IMR-90 (cell line): ENCODE measurements around the gene AGR3. TPM values are rescaled to one million over a fixed set of nuclear protein-coding genes. Genes with fewer than 3 reads are reported as not detected.
A peak's percentile ranks its signal among the peaks of the same experiment; 100 is the strongest.

Experiments used
- ATAC-seq: fragments of 200-7000 bp; cut with Tn5 transposase; 2 replicates; pipeline ENCODE4 v1.9.1; 2020; ENCODE audit warnings: low read depth, mild to moderate bottlenecking, moderate library complexity
- BruUV-seq: library from RNA; stranded (reverse); fragments of 400-500 nt; replicated peaks from 2 replicates; lab custom pipeline; 2021; lab: Mats Ljungman, UMichigan
- CTCF ChIA-PET: fragments of 300-600 bp; formaldehyde crosslinking; extraction: SDS; loops from one replicate; lab custom pipeline; 2021; ENCODE audit warnings: antibody characterized with exemption; lab: Yijun Ruan, JAX
- POLR2A ChIA-PET: fragments of 300-600 bp; sonication (Branson Sonifier 250); formaldehyde crosslinking; loops from one replicate; lab custom pipeline; 2022; ENCODE audit warnings: antibody characterized with exemption; ENCODE audit not compliant: unreplicated experiment; lab: Charles Lee
- DNase-seq: peaks from one replicate; pipeline ENCODE4 v3.0.0; 2013
- H2AFZ ChIP-seq: replicated peaks from 2 replicates; pipeline ENCODE3; 2013; ENCODE audit warnings: low read length, mild to moderate bottlenecking; ENCODE audit not compliant: poor library complexity
- H2AK5ac ChIP-seq: 2 replicates; pipeline ENCODE4 v1.6.1; 2013; ENCODE audit warnings: low read depth, low read length, inconsistent platforms
- H2AK9ac ChIP-seq: replicated peaks from 2 replicates; pipeline ENCODE3; 2013; ENCODE audit warnings: mild to moderate bottlenecking, low read depth, low read length, moderate library complexity; ENCODE audit not compliant: poor library complexity
- H2BK120ac ChIP-seq: 2 replicates; pipeline ENCODE4 v1.6.1; 2013; ENCODE audit warnings: low read depth, low read length, inconsistent platforms
- H2BK15ac ChIP-seq: 3 replicates; pipeline ENCODE4 v1.6.1; 2013; ENCODE audit warnings: low read depth, low read length, inconsistent platforms
- H2BK20ac ChIP-seq: 2 replicates; pipeline ENCODE4 v1.6.1; 2013; ENCODE audit warnings: low read depth, mild to moderate bottlenecking, inconsistent platforms, low read length, moderate library complexity
- H2BK5ac ChIP-seq: 2 replicates; pipeline ENCODE4 v1.6.1; 2013; ENCODE audit warnings: mild to moderate bottlenecking, low read depth, low read length, inconsistent platforms; ENCODE audit not compliant: poor library complexity, severe bottlenecking
- H3K14ac ChIP-seq: replicated peaks from 2 replicates; pipeline ENCODE4 v1.6.1; 2013; ENCODE audit warnings: low read depth, low read length, inconsistent platforms
- H3K18ac ChIP-seq: 2 replicates; pipeline ENCODE4 v1.6.1; 2013; ENCODE audit warnings: low read depth, low read length, control low read depth
- H3K23ac ChIP-seq: 2 replicates; pipeline ENCODE4 v1.6.1; 2013; ENCODE audit warnings: low read depth, low read length, inconsistent platforms
- H3K27ac ChIP-seq: 2 replicates; pipeline ENCODE4 v1.5.1; 2013; ENCODE audit warnings: mild to moderate bottlenecking, control low read depth, low read length; ENCODE audit not compliant: insufficient read depth
- H3K27me3 ChIP-seq: 2 replicates; pipeline ENCODE4 v1.6.1; 2013; ENCODE audit warnings: low read length; ENCODE audit not compliant: control insufficient read depth, insufficient read depth
- H3K36me3 ChIP-seq: 2 replicates; pipeline ENCODE4 v1.6.1; 2013; ENCODE audit warnings: low read length, mixed read lengths; ENCODE audit not compliant: control insufficient read depth, insufficient read depth
- H3K4ac ChIP-seq: 2 replicates; pipeline ENCODE4 v1.6.1; 2013; ENCODE audit warnings: low read depth, low read length, inconsistent platforms
- H3K4me1 ChIP-seq: 2 replicates; pipeline ENCODE4 v1.6.1; 2013; ENCODE audit warnings: low read length, mixed read lengths; ENCODE audit not compliant: control insufficient read depth, insufficient read depth
- H3K4me2 ChIP-seq: 2 replicates; pipeline ENCODE4 v1.6.1; 2013; ENCODE audit warnings: low read depth, mild to moderate bottlenecking, control low read depth, low read length, moderate library complexity
- H3K4me3 ChIP-seq: 2 replicates; pipeline ENCODE4 v1.5.1; 2013; ENCODE audit warnings: low read depth, mild to moderate bottlenecking, control low read depth, low read length, moderate library complexity; ENCODE audit not compliant: insufficient read depth
- H3K56ac ChIP-seq: 2 replicates; pipeline ENCODE4 v1.6.1; 2013; ENCODE audit warnings: low read length, inconsistent platforms; ENCODE audit not compliant: insufficient read depth; ENCODE audit errors: extremely low read depth
- H3K79me1 ChIP-seq, 2 experiments: 2 replicates each; pipeline ENCODE4 v1.6.1; 2013; ENCODE audit warnings: low read length in 2 of 2, inconsistent platforms in 1 of 2, low read depth in 1 of 2
- H3K9ac ChIP-seq: 2 replicates; pipeline ENCODE4 v1.6.1; 2013; ENCODE audit warnings: low read depth, low read length, control low read depth
- H3K9me1 ChIP-seq: 2 replicates; pipeline ENCODE4 v1.6.1; 2013; ENCODE audit warnings: low read length, inconsistent platforms; ENCODE audit not compliant: insufficient read depth
- H3K9me3 ChIP-seq: 2 replicates; pipeline ENCODE4 v1.6.1; 2013; ENCODE audit warnings: low read length; ENCODE audit not compliant: control insufficient read depth, insufficient read depth
- H4K20me1 ChIP-seq: 2 replicates; pipeline ENCODE4 v1.6.1; 2013; ENCODE audit warnings: low read length, inconsistent platforms; ENCODE audit not compliant: insufficient read depth
- H4K5ac ChIP-seq: 2 replicates; pipeline ENCODE4 v1.6.1; 2013; ENCODE audit warnings: mild to moderate bottlenecking, low read depth, low read length, control low read depth
- H4K8ac ChIP-seq, 2 experiments: 2 replicates each; pipeline ENCODE4 v1.6.1; 2013; ENCODE audit warnings: low read depth in 2 of 2, low read length in 2 of 2, control low read depth in 1 of 2, inconsistent platforms in 1 of 2
- H4K91ac ChIP-seq: 2 replicates; pipeline ENCODE4 v1.6.1; 2013; ENCODE audit warnings: low read depth, low read length, inconsistent platforms; ENCODE audit not compliant: insufficient read depth
- BHLHE40 ChIP-seq: fragments of 150-350 bp; IDR thresholded peaks from 2 replicates; pipeline ENCODE4 v1.6.1; 2016; ENCODE audit warnings: mild to moderate bottlenecking, low read depth, low read length
- CEBPB ChIP-seq: IDR thresholded peaks from 2 replicates; pipeline ENCODE4 v1.6.1; 2012; ENCODE audit warnings: low read depth, low read length, improper control_type of control experiment
- CHD1 ChIP-seq: IDR thresholded peaks from 2 replicates; pipeline ENCODE4 v1.6.1; 2012; ENCODE audit warnings: low read depth, low read length, improper control_type of control experiment
- FOS ChIP-seq: fragments of 150-350 bp; IDR thresholded peaks from 2 replicates; pipeline ENCODE4 v1.6.1; 2016; ENCODE audit warnings: low read depth, low read length
- MAFK ChIP-seq: IDR thresholded peaks from 2 replicates; pipeline ENCODE4 v1.6.1; 2012; ENCODE audit warnings: low read depth, low read length, improper control_type of control experiment
- MAZ ChIP-seq: IDR thresholded peaks from 2 replicates; pipeline ENCODE4 v1.6.1; 2012; ENCODE audit warnings: low read depth, mild to moderate bottlenecking, low read length, improper control_type of control experiment, moderate library complexity, borderline replicate concordance
- MXI1 ChIP-seq: IDR thresholded peaks from 2 replicates; pipeline ENCODE4 v1.6.1; 2012; ENCODE audit warnings: low read depth, mild to moderate bottlenecking, low read length, moderate library complexity, borderline replicate concordance
- NFE2L2 ChIP-seq: fragments of 150-350 bp; IDR thresholded peaks from 2 replicates; pipeline ENCODE4 v1.6.1; 2016; ENCODE audit warnings: low read depth, mild to moderate bottlenecking, low read length
- POLR2A ChIP-seq: IDR thresholded peaks from 2 replicates; pipeline ENCODE4 v1.6.1; 2012; ENCODE audit warnings: mild to moderate bottlenecking, low read depth, low read length
- RAD21 ChIP-seq: IDR thresholded peaks from 2 replicates; pipeline ENCODE4 v1.6.1; 2012; ENCODE audit warnings: low read length, improper control_type of control experiment
- RCOR1 ChIP-seq: IDR thresholded peaks from 2 replicates; pipeline ENCODE4 v1.6.1; 2012; ENCODE audit warnings: mild to moderate bottlenecking, low read length, improper control_type of control experiment; ENCODE audit not compliant: insufficient replicate concordance
- RFX5 ChIP-seq: IDR thresholded peaks from 2 replicates; pipeline ENCODE4 v1.8.0; 2012; ENCODE audit warnings: low read depth, mild to moderate bottlenecking, low read length, moderate library complexity
- SMC3 ChIP-seq: fragments of 150-350 bp; IDR thresholded peaks from 2 replicates; pipeline ENCODE4 v1.6.1; 2016; ENCODE audit warnings: low read depth, mild to moderate bottlenecking, antibody characterized with exemption, low read length, moderate library complexity
- USF2 ChIP-seq: fragments of 150-350 bp; IDR thresholded peaks from 2 replicates; pipeline ENCODE4 v1.6.1; 2017; ENCODE audit warnings: mild to moderate bottlenecking, antibody characterized with exemption, low read length, low read depth
- WGBS, 2 experiments: methylation state at CpG; one replicate each; pipeline versions ENCODE4 v1.1.5 to v1.1.7; 2013; ENCODE audit warnings: missing lambda C conversion rate in 2 of 2; ENCODE audit not compliant: insufficient read length in 1 of 2; ENCODE audit errors: extremely low coverage in 2 of 2; 5-methylcytosine and 5-hydroxymethylcytosine counted together
- dilution Hi-C: fragments of 300-500 bp; cut with HindIII; formaldehyde crosslinking; loops from one replicate; pipeline ENCODE4 v1.14.3; 2018; ENCODE audit warnings: low sequenced_read_pairs; ENCODE audit not compliant: unreplicated experiment
- in situ Hi-C: fragments of 300-500 bp; cut with MboI; formaldehyde crosslinking; loops from 3 replicates; pipeline ENCODE4 v1.14.3; 2019; ENCODE audit warnings: low sequenced_read_pairs, inconsistent platforms, mixed read lengths
- intact Hi-C: fragments of 100-400 bp; cut with micrococcal nuclease; formaldehyde crosslinking; loops from 2 replicates; pipeline ENCODE4 v1.10.0; 2022
- polyA plus RNA-seq, 3 experiments: library from polyadenylated mRNA; depleted of rRNA; stranded (reverse); fragments of >200 nt; gene quantifications; 2 replicates each; pipeline ENCODE4 v1.2.3, GENCODE V29; 2012; ENCODE audit warnings: low replicate concordance in 1 of 3
- total RNA-seq: library from RNA; depleted of rRNA; stranded (reverse); fragments of >200 nt; gene quantifications from 2 replicates; pipeline ENCODE4 v1.2.3, GENCODE V29; 2012
- TF ChIP-seq, protein P1 (sequence below): conservative IDR thresholded peaks from 2 replicates; pipeline ENCODE4 v1.5.1; 2012; ENCODE audit warnings: mild to moderate bottlenecking, low read depth, low read length, improper control_type of control experiment
- TF ChIP-seq, protein P2 (sequence below): fragments of 150-350 bp; IDR thresholded peaks from 2 replicates; pipeline ENCODE4 v1.6.1; 2016; ENCODE audit warnings: low read depth, mild to moderate bottlenecking, low read length, moderate library complexity, borderline replicate concordance

Gene AGR3
- total and polyA plus RNA-seq, 2 of the 4 experiments (the other 2 are of a cell fraction), result not detected

GRCh38 chr7:16838386-16838785, 43.4 kb downstream of the AGR3 start:
- Histone ChIP-seq H3K4me1 (peaks cover 9% of the 10 kb centered on the region), H4K20me1 (no peaks in the 10 kb centered on the region)

More at GRCh38 chr7:16838386-16838785, 43.4 kb downstream of the AGR3 start:
- Histone ChIP-seq H3K18ac (no peak overlapping the region; the same call in 1 of the 2 replicates), H4K5ac (no peak overlapping the region), H3K56ac (no peak overlapping the region), H2AK9ac (no peak overlapping the region), H3K4me2 (no peak overlapping the region), H3K4me3 (no peak overlapping the region), H3K36me3 (no peaks in the 10 kb centered on the region), H2BK120ac (no peak overlapping the region), H2BK5ac (no peak overlapping the region), H2BK15ac (no peak overlapping the region; the same call in 2 of the 3 replicates), H3K79me1 (no peaks in the 10 kb centered on the region), H3K9me3 (no peaks in the 10 kb centered on the region), H2AK5ac (no peak overlapping the region), H3K9me1 (no peaks in the 10 kb centered on the region), H3K27ac (no peak overlapping the region), H4K91ac (no peak overlapping the region), H3K9ac (no peak overlapping the region), H3K4ac (no peak overlapping the region), H4K8ac (no peak overlapping the region), H3K14ac (no peak overlapping the region), H3K27me3 (no peaks in the 10 kb centered on the region), H2BK20ac (no peak overlapping the region), H3K23ac (no peak overlapping the region), H2AFZ (no peak overlapping the region)
- BruUV-seq, result no TSS peak
- intact Hi-C loops, result no loop called here
- dilution Hi-C loops, result no loop called here
- peak; percentile 10 for DNase-seq
- in situ Hi-C loops, result no loop called here
- ChIA-PET CTCF (no interaction called here), POLR2A (no interaction called here)
- ATAC-seq, result 0 out of 2 replicates have a peak, but pooled peaks have one; percentile 30
- no CpG with 5 or more reads among the region's 3 CpGs for WGBS, 2 experiments
- TF ChIP-seq CEBPB, result no peak
- TF ChIP-seq, protein P1, sequence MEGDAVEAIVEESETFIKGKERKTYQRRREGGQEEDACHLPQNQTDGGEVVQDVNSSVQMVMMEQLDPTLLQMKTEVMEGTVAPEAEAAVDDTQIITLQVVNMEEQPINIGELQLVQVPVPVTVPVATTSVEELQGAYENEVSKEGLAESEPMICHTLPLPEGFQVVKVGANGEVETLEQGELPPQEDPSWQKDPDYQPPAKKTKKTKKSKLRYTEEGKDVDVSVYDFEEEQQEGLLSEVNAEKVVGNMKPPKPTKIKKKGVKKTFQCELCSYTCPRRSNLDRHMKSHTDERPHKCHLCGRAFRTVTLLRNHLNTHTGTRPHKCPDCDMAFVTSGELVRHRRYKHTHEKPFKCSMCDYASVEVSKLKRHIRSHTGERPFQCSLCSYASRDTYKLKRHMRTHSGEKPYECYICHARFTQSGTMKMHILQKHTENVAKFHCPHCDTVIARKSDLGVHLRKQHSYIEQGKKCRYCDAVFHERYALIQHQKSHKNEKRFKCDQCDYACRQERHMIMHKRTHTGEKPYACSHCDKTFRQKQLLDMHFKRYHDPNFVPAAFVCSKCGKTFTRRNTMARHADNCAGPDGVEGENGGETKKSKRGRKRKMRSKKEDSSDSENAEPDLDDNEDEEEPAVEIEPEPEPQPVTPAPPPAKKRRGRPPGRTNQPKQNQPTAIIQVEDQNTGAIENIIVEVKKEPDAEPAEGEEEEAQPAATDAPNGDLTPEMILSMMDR, result no peak
- no peak for TF ChIP-seq MAFK
- no peak for TF ChIP-seq NFE2L2
- no peak for TF ChIP-seq RFX5
- TF ChIP-seq MXI1, result no peak
- TF ChIP-seq BHLHE40, result no peak
- TF ChIP-seq MAZ, result no peak
- TF ChIP-seq SMC3, result no peak
- TF ChIP-seq, protein P2, sequence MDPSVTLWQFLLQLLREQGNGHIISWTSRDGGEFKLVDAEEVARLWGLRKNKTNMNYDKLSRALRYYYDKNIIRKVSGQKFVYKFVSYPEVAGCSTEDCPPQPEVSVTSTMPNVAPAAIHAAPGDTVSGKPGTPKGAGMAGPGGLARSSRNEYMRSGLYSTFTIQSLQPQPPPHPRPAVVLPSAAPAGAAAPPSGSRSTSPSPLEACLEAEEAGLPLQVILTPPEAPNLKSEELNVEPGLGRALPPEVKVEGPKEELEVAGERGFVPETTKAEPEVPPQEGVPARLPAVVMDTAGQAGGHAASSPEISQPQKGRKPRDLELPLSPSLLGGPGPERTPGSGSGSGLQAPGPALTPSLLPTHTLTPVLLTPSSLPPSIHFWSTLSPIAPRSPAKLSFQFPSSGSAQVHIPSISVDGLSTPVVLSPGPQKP, result no peak
- TF ChIP-seq FOS, result no peak
- no peak for TF ChIP-seq POLR2A
- TF ChIP-seq RAD21, result no peak
- no peak for TF ChIP-seq CHD1
- TF ChIP-seq RCOR1, result no peak
- TF ChIP-seq USF2, result no peak
